Measurements from ENCODE around the gene SNRPD2. TPM values are rescaled to one million over a fixed set of nuclear protein-coding genes. Genes with fewer than 3 reads are reported as not detected.

SNRPD2 gene
- total RNA-seq, 1 donor from 2014 or later: 229 TPM

DNA sequence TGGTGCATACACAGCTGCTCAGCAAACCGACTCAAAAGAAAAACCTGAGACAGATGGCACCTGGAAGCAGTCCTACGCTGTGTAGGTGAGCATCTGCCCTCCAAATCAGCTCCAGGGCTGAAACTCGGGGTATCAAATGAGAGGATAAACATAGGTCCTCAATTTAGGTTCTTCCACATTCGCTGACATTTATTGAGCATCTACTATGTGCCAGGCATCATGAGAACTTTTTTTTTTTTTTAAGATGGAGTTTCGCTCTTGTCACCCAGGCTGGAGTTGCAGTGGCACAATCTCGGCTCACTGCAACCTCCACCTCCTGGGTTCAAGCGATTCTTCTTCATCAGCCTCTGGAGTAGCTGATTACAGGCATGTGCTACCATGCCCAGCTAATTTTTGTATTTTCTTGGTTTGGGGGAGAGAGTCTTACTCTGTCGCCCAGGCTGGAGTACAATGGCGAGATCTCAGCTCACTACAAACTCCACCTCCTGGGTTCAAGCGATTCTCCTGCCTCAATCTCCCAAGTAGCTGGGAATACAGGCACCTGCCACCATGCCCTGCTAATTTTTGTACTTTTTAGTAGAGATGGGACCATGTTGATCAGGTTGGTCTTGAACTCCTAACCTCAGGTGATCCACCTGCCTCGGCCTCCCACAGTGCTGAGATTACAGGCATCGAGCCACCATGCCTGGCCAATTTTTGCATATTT lies 14.1 kb upstream of the SNRPD2 start:
- Histone ChIP-seq H3K4me3 (no peak overlapping the region), H3K27me3 (ENCODE audit: low read depth) (no peaks in the 10 kb centered on the region), H3K9me3 (no peaks in the 10 kb centered on the region), H3K36me3 (peaks cover 16% of the 10 kb centered on the region), H3K27ac (no peak overlapping the region), H3K4me1 (no peaks in the 10 kb centered on the region)
- intact Hi-C loops (cut with DNase I): no loop called here
- TF ChIP-seq, protein P1, sequence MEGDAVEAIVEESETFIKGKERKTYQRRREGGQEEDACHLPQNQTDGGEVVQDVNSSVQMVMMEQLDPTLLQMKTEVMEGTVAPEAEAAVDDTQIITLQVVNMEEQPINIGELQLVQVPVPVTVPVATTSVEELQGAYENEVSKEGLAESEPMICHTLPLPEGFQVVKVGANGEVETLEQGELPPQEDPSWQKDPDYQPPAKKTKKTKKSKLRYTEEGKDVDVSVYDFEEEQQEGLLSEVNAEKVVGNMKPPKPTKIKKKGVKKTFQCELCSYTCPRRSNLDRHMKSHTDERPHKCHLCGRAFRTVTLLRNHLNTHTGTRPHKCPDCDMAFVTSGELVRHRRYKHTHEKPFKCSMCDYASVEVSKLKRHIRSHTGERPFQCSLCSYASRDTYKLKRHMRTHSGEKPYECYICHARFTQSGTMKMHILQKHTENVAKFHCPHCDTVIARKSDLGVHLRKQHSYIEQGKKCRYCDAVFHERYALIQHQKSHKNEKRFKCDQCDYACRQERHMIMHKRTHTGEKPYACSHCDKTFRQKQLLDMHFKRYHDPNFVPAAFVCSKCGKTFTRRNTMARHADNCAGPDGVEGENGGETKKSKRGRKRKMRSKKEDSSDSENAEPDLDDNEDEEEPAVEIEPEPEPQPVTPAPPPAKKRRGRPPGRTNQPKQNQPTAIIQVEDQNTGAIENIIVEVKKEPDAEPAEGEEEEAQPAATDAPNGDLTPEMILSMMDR (IDR thresholded peaks at IDR 0.05): no peak
- no peak for DNase-seq
- ATAC-seq: no peak

DNA sequence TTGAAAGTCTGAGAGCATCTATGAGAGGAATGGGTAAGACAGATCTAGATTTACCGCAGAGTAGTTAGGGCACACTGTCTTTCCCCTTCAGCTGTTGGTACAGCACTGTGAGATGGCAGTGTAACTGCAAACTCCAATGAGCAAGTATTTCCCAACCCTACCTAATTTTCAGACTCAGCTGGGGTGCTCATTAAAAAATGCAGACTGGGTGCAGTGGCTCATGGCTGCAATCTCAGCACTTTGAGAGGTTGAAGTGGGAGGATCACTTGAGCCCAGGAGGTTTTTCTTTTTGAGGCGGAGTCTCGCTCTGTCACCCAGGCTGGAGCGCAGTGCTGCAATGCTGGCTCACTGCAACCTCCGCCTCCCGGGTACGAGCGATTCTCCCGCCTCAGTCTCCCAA lies 13.4 kb upstream of the SNRPD2 start:
- Histone ChIP-seq H3K27me3 (ENCODE audit: low read depth) (no peaks in the 10 kb centered on the region), H3K9me3 (no peaks in the 10 kb centered on the region), H3K36me3 (peaks cover 15% of the 10 kb centered on the region), H3K4me1 (no peaks in the 10 kb centered on the region), H3K4me3 (no peak overlapping the region), H3K27ac (no peak overlapping the region)
- intact Hi-C loops (cut with DNase I): no loop called here
- no peak for DNase-seq
- ATAC-seq: no peak
- TF ChIP-seq, protein P1 (IDR thresholded peaks at IDR 0.05): no peak

DNA sequence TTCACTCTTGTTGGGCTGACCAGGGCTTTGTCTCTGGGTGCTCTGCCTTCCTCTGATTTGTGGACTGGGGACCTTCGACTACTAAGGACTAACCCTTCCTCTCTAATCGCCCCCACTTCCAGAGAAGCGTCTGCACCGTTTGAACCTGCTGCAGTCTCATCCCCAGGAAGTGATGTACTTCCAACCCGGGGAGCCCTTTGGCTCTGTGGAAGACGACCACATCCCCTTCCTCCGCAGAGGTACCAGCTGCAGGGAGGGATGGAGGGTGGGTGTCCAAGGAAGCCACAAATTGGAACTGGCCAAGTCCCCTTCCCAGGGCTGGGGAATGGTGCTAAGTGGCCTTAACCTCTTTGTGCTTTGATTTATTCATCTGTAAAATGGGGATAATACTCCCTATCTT lies 9.9 kb upstream of the SNRPD2 start:
- Histone ChIP-seq H3K27ac (no peak overlapping the region), H3K27me3 (ENCODE audit: low read depth) (no peaks in the 10 kb centered on the region), H3K4me3 (no peak overlapping the region), H3K36me3 (peaks cover 15% of the 10 kb centered on the region), H3K4me1 (no peaks in the 10 kb centered on the region), H3K9me3 (no peaks in the 10 kb centered on the region)
- ATAC-seq (no peak), DNase-seq (no peak)
- intact Hi-C loops (cut with DNase I): no loop called here
- TF ChIP-seq, protein P1 (IDR thresholded peaks at IDR 0.05): no peak

DNA sequence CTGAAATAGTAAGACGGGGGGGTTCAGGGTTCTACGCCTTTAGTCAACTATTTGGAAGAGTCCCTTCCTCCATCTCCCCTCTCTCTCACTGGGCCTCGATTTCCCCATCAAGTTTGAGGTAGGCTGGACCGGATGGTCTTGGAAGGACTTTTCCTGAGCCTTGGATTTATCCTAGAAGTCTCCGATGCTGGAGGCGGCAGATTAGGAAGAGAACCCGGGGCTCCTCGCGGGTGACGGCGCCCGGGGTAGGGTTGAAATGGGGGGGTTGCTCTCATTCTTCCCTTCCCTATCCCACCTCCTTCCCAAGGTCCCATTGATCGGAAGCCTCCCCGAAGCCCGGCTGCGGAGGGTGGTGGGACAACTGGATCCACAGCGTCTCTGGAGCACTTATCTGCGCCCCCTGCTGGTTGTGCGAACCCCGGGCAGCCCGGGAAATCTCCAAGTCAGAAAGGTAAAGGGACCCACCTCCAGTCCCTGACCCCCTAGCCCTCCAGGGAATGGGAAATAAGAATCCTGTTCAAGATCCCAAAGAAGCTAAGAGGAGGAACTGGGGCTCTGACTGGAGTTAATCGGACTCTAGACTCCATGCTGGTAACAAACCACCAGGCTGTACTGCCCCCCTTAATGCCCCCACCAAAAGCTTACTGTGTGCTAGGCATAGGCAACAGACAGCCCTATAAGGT lies 1.5 kb upstream of the SNRPD2 start:
- Histone ChIP-seq H3K36me3 (peaks cover 19% of the 10 kb centered on the region), H3K27ac (peak overlapping the region; percentile 91), H3K4me3 (peak overlapping the region; percentile 95), H3K4me1 (peaks cover 22% of the 10 kb centered on the region), H3K9me3 (no peaks in the 10 kb centered on the region), H3K27me3 (ENCODE audit: low read depth) (no peaks in the 10 kb centered on the region)
- TF ChIP-seq, protein P1 (IDR thresholded peaks at IDR 0.05): peak; percentile 90
- intact Hi-C loops (cut with DNase I): no loop called here
- DNase-seq (peak; percentile 85), ATAC-seq (peak; percentile 44 to 46)

DNA sequence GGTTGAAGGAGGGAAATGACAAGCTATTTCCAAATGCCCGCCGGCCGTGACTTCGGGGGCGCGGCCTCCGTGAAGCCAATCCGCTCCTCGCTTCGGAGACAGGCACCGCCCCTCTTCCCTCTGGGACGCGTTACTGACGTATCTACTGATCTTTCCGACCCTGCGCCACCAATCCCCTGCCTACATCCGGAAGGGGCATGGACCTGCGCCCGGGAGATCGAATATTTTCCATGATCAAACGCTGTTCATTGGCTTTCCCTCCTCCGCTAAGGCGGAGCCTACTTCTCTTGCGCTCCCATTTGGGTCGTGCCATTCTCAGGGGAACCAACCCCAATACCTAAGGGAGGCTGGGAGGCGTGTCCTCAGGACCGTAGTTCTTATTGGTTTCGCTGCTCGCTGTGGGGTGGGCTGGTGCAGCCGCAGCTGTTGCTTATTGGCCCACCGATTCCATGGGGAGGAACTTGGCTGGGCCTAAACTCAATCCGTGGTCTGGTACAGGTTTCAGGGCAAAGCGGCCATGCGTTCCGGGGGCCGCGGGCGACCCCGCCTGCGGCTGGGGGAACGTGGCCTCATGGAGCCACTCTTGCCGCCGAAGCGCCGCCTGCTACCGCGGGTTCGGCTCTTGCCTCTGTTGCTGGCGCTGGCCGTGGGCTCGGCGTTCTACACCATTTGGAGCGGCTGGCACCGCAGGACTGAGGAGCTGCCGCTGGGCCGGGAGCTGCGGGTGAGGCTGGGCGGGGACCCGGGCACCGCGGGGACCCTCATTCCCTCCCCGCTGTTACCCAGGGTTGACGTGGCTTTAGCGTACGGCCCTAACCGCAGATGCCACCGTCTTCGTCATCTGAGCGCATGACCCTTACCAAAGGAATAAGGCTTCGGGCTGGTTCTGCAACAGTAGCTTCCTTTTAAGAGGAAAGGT lies 693 bp upstream of the SNRPD2 start, which contains the start of gene QPCTL:
Gene QPCTL (plus strand): TSS at position 480 of the 919 bp plus-strand sequence. CDS start 38 bp downstream, at position 518.
- peak within 1 kb of the TSS; percentile 95 for H3K4me3 ChIP-seq
- H3K9me3 ChIP-seq: no peaks in the 10 kb centered on the region
- ATAC-seq: peak; percentile 96 to 97
- no peaks in the 10 kb centered on the region for H3K27me3 ChIP-seq (ENCODE audit: low read depth)
- intact Hi-C loops (cut with DNase I): no loop called here
- peak; percentile 98 for DNase-seq
- peak within 1 kb of the TSS; percentile 91 for H3K27ac ChIP-seq
- peaks cover 22% of the 10 kb centered on the region for H3K4me1 ChIP-seq
- TF ChIP-seq, protein P1 (IDR thresholded peaks at IDR 0.05): no peak
- peaks cover 27% of the 10 kb centered on the region for H3K36me3 ChIP-seq
